HG02973 (cell line): ENCODE measurements around the gene NDUFAF5.

Experiments used
- ATAC-seq: cut with Tn5 transposase; IDR thresholded peaks from one replicate; pipeline ENCODE4 v1.9.1; 2021; ENCODE audit warnings: moderate library complexity; ENCODE audit not compliant: unreplicated experiment

NDUFAF5 gene

DNA sequence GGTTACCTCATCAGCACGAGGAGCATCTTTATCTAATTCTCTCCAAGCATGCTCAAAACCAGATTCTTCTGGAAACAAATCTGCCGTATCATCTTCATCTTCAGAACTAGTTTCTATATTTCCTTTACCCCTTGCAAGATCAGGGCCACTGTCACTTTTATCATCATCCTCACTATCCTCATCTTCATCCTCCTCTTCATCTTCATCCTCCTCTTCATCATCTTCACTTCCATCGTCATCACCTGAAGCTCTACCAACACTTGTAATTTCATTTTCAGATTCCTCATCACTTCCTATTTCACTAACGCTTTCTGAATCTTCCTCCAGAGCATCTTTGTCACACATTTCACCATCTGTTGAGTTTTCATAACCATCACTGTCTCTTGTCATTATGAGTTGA, 9.0 kb upstream of the NDUFAF5 start:
- ATAC-seq: no peak

DNA sequence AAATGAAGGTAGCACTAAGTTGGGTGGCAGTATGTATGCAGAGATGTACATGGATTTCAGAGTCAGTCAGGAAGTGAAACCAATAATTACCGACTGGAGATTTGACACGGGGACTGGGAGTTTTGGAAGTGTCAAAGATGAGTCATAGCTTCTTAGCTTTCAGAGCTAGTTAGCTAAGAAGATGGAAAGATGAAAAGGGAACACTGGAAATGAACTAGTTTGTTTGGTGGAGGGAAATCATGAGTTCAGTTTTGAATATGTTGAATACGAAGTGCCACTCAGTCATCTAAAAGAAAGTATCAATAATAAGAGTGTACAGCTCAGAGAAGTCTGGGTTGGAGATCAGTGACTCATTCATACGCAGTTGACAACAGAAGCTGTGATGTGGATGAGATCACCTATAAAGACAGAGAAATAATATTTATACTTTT, 7.6 kb upstream of the NDUFAF5 start:
- ATAC-seq: no peak

DNA sequence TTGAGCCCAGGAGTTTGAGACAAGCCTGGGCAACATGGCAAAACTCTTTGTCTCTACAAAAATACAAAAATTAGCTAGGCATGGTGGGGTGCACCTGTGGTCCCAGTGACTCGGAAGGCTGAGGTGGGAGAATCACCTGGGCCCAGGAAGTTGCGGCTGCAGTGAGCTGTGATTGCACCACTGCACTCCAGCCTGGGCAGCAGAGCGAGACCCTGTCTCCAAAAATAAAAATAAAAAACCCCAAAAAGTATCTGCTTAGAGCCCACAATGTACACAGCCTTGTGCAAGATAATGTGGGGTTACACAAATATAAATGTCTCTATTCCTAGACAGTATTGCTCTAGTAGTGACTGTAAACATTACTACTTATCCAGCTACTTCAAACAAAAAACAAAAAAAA, 6.0 kb upstream of the NDUFAF5 start:
- peak; percentile 43 for ATAC-seq

DNA sequence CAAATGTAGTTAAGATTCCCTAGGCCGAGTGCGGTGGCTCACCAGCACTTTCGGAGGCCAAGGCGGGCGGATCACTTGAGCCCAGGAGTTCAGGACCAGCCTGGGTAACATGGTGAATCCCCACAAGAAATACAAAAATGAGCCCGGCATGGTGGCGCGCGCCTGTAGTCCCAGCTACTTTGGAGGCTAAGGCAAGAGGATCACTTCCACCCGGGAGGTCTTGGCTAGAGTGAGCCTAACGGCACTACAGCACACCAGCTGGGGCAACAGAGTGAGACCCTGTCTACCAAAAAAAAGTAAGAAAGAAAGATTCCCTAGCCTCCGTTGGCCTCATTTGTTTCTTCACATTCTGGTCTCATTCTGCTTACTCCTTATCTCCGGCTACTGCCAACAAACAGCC, 1.3 kb upstream of the NDUFAF5 start:
- no peak for ATAC-seq

DNA sequence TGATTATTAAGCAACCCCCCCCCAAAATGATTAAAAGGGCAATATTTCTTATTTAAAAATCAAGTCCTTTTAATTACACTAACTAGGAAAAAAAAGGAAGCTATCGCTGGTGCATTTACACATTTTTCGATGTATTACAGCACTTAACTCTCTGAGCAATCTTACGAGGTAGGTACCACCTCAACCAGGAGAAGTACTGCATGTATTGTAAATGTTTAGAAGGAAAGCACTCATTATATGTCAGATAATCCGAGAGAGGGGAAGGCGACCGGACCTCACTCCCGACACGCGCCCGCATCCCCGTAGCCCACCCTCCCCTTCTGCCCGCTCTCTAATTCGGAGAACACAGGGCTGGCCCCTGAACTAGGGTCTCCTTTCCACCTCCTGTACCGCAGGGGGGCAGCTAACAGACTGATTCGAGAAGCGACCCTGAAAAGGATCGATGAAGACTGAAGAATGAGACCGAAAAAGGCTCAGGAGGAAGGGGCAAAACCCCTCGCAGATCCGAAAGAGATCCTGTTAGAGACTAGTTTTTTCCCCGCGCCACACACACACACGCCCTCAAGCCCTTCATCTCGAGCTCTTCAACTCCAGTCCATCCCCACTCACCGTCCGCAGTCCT, 446 bp upstream of the NDUFAF5 start:
- no peak for ATAC-seq

DNA sequence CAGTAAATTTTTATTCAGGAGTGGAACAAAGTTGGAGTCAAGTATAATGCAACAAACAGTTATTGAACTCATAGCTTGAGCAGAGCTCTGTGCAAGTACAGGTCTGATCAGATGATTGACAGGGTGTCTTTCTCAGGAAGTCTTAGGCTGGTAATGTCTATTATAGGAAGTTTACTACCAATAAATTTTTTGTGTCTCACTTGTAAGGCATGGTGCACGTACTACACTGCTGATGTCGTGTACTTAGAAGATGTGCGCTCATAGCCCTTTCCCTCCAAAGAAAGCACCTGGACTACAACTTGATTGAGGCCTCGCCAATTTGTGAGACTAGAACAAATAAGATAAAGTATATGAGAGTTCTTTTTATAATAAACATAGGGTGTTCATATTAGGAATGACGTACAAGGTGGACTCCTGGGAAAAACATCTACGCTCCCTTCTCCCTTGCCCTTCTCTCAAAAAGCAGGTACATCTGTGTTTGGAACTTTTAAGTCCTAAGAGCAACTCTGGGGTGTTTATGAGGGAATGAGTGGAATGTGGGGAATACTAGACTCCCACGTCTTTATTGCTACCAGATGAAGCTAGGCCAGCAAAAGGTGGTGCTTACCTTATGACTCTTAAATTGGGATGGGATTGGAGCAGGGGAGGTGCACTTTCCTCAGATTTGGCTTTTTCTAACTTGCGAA, 1.5 kb downstream of the NDUFAF5 start:
- ATAC-seq: no peak

DNA sequence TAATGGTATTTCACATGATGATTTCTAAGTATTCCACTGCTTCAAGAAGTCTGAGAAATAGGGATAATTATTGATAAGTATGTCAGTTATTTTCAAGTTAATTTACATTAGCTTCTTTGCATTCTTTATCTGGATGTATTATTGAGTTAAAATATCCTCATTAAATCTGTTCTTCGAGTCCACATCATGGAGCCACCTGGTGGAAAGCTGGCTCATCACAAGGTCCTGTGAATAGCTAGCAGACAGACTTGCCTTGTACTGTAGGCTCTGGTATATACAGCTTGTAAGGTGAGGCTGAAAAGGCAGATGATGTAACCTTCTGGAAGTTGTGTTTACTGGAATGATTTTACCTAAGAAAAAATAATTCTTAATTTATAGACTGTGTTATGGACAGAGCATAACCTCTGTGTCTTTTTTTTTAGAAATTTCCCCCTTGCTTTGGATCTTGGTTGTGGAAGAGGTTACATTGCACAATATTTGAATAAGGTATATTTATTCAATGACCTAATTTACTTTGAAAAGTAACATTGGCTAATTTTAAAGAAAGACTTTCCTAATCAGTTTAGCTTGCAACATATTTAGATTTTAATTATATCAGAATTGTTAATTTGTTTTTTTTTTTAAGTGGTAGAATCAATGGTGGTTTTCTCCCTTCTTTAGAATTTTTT, 3.5 kb downstream of the NDUFAF5 start:
- ATAC-seq: peak; percentile 38

DNA sequence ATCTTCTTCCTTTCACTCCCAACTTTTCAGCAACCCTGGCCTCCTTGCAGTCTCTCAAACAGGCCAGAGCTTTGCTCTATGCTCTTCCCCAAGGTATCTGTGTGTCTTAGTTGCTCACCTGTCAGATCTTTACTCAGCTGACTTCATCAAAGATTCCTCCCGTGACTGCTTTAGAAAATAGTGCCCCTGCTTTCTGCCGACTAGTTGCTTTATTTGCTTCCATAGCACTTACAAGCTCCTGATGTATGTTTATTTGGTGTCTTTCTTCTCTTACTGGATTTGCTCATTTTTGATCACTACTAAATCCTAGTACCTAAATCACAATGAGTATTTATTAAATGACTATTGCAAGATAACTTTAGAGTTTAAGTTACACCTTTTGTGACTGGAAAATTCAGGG, 5.9 kb downstream of the NDUFAF5 start:
- no peak for ATAC-seq

DNA sequence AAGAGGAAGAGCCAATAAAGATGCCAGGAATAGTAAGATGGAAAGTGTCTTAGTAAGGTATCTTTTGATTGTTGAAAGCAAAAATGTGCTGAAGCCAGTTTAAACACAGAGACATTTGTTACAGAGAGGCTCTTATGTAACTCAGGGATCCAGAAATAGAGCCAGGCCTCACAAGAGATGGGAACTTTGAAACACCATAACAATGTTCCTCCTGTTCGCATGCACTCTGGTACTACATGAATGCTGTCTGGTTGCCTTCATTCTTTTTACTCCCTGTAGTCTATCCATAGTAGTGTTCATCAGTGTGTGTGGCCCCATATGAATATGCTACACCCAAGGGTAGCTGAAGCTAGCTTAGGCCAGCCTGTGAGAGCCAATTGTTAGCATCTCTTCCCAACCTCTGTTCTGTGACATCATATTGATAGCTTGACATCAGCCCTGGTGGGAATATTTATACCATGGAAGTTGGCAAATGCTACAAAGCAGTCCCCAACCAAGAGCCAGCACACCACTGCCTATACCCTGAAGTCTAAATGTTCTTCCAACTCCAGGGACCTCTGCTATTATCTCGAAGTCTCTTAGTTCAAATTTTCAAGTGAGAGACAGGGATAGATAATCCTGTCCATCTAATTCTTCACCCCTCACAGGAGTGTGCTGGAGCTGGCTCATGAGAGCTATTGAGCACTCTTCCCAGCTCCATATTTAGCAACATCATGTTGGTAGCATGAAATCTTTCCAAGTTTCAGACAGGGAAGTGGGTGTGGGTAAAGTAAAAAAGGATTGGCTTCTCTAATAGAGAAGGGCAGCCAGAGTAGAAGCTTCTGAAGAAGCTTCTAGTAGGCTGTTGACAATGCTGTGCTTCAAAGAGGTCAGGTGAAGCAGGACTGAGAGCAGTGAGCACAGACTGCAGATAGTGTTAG, 7.0 kb downstream of the NDUFAF5 start:
- ATAC-seq: no peak

DNA sequence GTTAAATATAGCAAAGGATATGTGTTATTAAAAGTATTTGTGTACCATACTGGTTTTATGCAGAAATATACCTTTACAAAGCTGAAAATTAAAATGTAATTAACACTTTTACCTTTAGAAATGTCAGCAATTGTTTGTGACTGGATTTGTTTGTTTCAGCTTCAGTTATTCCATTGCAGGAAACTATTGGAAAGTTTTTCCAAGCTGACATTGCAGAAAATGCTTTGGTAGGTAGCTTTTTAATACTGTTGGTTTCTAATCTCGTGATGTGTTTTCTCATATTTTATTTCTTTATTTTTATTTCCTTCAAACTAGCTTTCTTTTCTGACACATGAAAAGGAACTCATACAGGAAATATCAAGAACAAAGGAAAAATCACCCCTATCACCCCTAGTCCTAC, 8.2 kb downstream of the NDUFAF5 start:
- ATAC-seq: no peak

DNA sequence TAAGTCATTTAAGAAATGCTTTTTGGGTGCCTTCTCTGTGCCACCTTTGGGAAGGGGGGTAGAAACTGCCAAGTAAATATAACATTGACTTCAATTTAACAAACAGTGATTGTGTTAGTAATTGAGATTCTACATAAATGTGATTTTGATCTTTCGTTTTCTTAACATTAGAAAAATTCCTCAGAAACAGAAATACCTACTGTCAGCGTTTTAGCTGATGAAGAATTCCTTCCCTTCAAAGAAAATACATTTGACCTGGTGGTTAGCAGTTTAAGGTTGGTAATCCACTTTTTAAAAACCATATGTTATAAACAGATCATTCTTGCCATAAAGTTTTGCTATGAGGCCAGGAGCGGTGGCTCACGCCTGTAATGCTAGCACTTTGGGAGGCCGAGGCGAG, 9.8 kb downstream of the NDUFAF5 start:
- ATAC-seq: no peak

DNA sequence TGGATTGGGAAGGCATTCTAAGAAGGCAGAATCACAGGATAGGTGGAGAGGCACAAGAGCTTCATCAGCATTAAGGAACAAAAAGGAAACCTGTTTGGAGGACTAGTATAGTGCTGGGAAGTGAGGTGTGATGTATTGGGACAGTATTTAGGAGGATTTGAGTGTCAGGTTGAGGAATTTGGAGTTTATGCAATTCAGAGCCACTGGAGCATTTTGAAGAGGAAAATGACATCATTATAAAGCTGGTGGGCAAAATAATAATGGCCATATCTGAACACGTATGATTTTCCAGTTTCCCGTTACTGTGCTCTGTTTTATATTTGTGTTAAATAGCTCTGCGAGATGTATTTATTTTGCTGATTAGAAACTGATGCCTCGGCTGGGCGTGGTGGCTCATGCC, 14.2 kb downstream of the NDUFAF5 start:
- no peak for ATAC-seq

DNA sequence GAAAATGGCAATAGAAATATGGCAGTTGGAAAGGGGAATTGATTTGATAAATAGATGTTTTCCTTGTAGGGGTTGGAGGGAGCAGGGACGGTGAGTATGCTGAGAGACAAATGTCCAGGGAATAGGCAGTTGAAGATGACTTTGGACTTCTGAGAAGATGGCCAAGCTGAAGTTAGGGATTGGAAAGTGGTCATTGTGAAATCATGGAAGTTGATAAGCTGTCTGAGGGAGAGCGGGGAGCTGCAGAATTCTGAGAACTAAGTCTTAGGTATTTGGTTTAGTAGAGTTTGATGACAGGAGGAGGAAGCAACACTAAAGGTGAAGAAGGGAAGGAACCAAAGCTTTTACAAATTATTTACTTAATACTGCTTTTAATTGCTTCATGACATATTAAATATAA, 15.1 kb downstream of the NDUFAF5 start:
- no peak for ATAC-seq

DNA sequence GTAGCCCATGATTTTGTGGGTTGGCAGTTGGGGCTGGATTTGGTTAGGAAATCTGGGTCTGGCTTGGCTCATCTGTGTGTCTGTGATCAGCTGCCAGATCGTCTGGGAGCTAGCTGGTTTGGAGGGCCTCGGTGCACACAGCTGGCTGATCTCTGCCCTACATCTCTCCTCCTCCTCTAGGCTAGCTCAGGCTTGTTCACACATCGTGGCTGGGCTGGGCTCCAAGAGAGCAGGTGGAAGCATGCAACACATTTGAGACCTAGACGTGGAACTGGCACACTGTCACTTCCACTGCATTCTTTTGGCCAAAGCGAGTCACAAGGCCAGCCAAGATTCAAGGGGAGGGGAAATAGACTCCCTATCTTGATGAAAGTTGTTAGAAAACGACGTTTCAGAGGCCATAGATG, 15.9 kb downstream of the NDUFAF5 start:
- no peak for ATAC-seq

DNA sequence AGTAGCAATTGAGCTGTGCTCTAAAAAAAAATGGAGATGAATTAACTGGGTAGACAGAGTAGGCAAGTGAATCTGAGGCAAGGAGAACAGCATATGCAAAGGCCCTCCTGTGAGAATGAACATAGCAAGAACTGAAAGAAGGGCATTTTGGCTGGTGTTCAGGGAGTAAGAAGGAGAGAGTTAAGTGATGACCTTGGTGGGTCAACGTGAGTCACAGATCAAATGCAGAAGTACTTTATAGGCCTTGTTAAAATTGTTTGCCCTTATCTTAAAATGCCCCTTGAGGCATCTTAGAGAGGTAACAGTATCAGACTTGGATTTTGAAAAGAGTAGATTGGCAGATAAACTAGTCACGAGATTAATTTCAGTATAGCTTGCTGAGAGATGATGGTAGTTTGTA, 24.5 kb downstream of the NDUFAF5 start:
- ATAC-seq: no peak

DNA sequence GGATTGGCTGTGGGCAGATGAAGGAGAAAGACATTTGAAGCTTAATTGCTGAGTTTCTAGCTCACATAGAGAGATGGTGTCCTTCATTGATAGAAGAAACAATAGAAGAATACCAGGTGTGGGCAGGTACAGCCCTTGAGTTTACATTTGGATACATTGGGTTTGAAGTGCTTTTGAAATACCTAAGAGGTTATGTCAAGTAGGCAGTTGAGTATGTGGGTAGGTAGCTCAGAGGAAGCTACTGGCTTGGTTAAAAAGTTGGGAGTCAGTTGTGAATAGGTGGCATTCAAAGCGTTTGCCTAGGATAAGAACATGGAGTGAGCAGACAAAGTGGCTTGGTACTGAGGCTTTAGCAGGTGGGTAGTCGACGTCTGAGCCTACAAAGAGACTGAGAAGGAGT, 25.0 kb downstream of the NDUFAF5 start:
- no peak for ATAC-seq

DNA sequence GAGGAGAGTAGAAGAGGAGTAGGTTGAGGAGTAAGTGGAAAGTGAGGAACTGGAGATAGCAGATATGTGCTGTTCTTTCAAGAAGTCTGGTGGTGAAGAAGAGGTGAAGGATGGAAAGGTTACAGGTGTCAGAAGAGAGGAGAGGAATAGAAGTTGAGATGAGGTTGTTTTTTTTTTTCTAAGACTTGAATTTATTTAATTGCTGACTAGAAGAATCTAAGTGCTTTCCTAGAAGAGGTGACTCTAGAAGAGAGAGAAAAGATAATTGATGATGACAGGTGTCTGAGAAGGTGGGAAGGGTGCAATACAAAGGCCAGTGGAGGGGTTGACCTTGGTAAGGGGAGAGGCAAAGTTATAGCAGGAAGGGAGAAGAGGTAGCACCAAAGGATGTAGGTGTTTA, 25.6 kb downstream of the NDUFAF5 start:
- no peak for ATAC-seq

DNA sequence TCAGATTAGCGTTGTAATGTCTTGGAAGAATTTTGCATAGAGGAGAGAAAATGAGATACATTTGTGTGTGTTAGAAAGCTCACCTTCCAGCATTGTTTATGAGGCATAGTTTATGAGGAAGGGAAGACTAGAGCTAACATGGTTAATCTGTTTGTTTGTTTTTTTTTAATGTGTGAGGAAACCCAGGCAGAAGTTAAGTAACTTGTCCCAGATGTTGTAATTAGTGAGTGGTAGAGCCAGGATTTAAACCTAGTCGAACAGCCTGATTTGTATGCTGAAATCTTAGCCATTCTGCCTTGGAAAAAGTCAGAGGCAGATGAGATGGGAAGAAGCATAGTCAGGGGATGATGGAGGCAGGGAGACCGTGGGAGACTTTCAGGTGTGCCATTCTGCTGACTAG, 29.1 kb downstream of the NDUFAF5 start:
- ATAC-seq: no peak

DNA sequence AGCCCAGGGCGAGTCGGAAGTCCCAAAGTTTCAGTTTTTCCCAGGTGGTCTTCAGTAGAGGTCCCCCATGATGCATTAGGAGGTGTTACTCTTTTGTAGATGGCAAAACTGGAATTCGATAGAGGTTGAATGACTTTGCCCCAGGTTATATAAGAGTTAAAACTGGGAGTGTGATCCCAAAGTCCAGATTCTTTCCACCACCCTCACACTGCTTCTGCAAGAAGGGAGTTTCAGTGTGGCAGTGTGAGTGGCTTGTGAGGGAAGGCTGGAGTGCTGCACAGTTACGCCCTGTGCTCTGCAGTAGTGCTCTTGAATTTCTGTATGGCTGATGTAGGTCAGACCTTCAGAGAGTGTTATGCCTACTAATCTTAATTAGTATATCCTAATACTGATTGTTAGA, 29.8 kb downstream of the NDUFAF5 start:
- ATAC-seq: no peak

DNA sequence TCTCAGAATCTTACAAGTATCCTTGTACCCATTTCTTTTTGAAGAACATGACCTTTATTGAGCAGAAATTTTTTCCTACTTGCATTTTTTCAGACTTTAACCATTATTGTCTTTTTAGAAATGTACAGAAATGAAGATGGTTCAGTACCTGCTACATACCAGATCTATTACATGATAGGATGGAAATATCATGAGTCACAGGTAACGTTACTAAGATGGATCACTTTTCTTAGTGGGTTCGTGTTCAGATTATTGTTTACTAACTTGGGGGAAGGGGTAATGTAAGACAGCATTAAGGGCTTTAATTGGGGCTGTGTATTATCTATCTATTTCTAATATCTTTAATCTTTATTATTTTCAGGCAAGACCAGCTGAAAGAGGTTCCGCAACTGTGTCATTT, 31.9 kb downstream of the NDUFAF5 start:
- no peak for ATAC-seq

DNA sequence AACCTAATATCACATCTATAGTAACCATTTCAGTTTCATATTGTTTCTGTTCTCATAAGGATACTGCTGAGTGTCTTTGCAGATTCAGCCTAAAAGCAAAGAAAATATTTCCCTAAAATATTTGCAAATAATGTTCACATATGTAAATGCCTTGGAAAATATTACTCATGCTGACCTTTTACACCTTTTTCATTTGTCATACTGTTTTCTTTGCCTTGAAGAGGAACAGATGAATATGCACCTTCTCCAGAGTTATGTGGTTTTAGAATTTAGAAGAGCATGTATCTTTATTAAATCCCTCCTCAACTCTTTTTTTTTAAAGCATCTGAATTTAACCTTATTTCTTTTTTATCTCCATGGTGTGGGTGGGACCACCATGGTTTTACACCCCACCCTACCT, 32.5 kb downstream of the NDUFAF5 start:
- no peak for ATAC-seq
